ENCODE results near the gene FKRP.
A peak's percentile ranks its signal among the peaks of the same experiment; 100 is the strongest.

FKRP gene

GRCh38 chr19:46717034-46717715 is 28.7 kb upstream of the FKRP start, which contains the start of gene PRKD2 (continued):
- TF ChIP-seq TSHZ2 (CRISPR knock-in tag; IDR thresholded peaks at IDR 0.05) (no peak), POU6F1 (CRISPR knock-in tag; IDR thresholded peaks at IDR 0.05; ENCODE audit: borderline replicate concordance, low read depth) (no peak), PPARA (CRISPR knock-in tag; IDR thresholded peaks at IDR 0.05; ENCODE audit: borderline replicate concordance) (no peak), ARNTL (CRISPR knock-in tag; IDR thresholded peaks at IDR 0.05; ENCODE audit: borderline replicate concordance, low read depth) (no peak), TCF4 (CRISPR knock-in tag; IDR thresholded peaks at IDR 0.05; ENCODE audit: borderline replicate concordance) (no peak)

GRCh38 chr19:46717716-46718143 is 28.1 kb upstream of the FKRP start:
- TF ChIP-seq ZNF70 (CRISPR knock-in tag; IDR thresholded peaks at IDR 0.05): no peak
- TF ChIP-seq TOX (CRISPR knock-in tag; IDR thresholded peaks at IDR 0.05; ENCODE audit: borderline replicate concordance): no peak
- TF ChIP-seq BACH2 (CRISPR knock-in tag; IDR thresholded peaks at IDR 0.05; ENCODE audit: borderline replicate concordance): no peak
- no peak for TF ChIP-seq ZC3H10 (CRISPR knock-in tag; IDR thresholded peaks at IDR 0.05)
- TF ChIP-seq ZNF565 (CRISPR knock-in tag; conservative IDR thresholded peaks at IDR 0.05; ENCODE audit: low read depth): no peak
- no peak for TF ChIP-seq TSHZ2 (CRISPR knock-in tag; IDR thresholded peaks at IDR 0.05)
- TF ChIP-seq TCF4 (CRISPR knock-in tag; IDR thresholded peaks at IDR 0.05; ENCODE audit: borderline replicate concordance): no peak
- ATAC-seq: peak; percentile 0; the same call in 1 of the 3 replicates

- ATAC-seq: no peak
- TF ChIP-seq POU6F1 (CRISPR knock-in tag; IDR thresholded peaks at IDR 0.05; ENCODE audit: borderline replicate concordance, low read depth): no peak
- no peak for TF ChIP-seq BACH2 (CRISPR knock-in tag; IDR thresholded peaks at IDR 0.05; ENCODE audit: borderline replicate concordance)
- TF ChIP-seq TSHZ2 (CRISPR knock-in tag; IDR thresholded peaks at IDR 0.05): no peak
- no peak for TF ChIP-seq ARNTL (CRISPR knock-in tag; IDR thresholded peaks at IDR 0.05; ENCODE audit: borderline replicate concordance, low read depth)
- TF ChIP-seq TCF4 (CRISPR knock-in tag; IDR thresholded peaks at IDR 0.05; ENCODE audit: borderline replicate concordance): no peak
Measured at GRCh38 chr19:46718157-46718933, 27.5 kb upstream of the FKRP start.
